ENCODE data around the gene INS. TPM values are rescaled to one million over a fixed set of nuclear protein-coding genes. Genes with fewer than 3 reads are reported as not detected.
"Not testable (repeated sequence)": the region's sequence is repeated elsewhere in the genome, so short reads cannot be mapped to it uniquely, and the experiment has no call there.

Gene INS
- total and polyA plus RNA-seq, 2 of the 8 experiments (the other 6 are each of a cell fraction or from before 2014, with no cell fraction given): not detected

- TF ChIP-seq MAX (IDR thresholded peaks at IDR 0.05): peak; percentile 47; the same call in 1 of the 2 replicates
These were observed 34.1 kb upstream of the INS start (continued) for GRCh38 chr11:2194877-2195755.

- H2AFZ ChIP-seq (ENCODE audit: low read length); H3K4me3 ChIP-seq (ENCODE audit: extremely low read depth in 1 of 4, insufficient read depth in 2 of 4, low read depth in 3 of 4, low read length in 4 of 4); H3K36me3 ChIP-seq (ENCODE audit: control insufficient read depth in 2 of 4, insufficient read depth in 4 of 4, low read length in 3 of 4); H3K4ac ChIP-seq (replicated peaks; ENCODE audit: insufficient read length, low read depth, low read length); H3K79me1 ChIP-seq (ENCODE audit: low read depth, low read length); H4K20me1 ChIP-seq (replicated peaks in 1 of 2; ENCODE audit: control insufficient read depth in 1 of 2, insufficient read depth in 2 of 2, low read length in 2 of 2); H3K23me2 ChIP-seq (ENCODE audit: low read depth, low read length); H3K4me2 ChIP-seq (ENCODE audit: insufficient read depth in 1 of 2, low read depth in 2 of 2, low read length in 2 of 2); H2BK12ac ChIP-seq (ENCODE audit: low read depth, low read length); FAIRE-seq; H2BK15ac ChIP-seq (ENCODE audit: low read length); H2BK20ac ChIP-seq (ENCODE audit: low read length); H3K9ac ChIP-seq (replicated peaks in 1 of 4; ENCODE audit: extremely low read depth in 1 of 4, low read depth in 3 of 4, low read length in 3 of 4); H2BK120ac ChIP-seq (replicated peaks; ENCODE audit: low read depth, low read length); DNase-seq (ENCODE audit: low read depth in 1 of 2, low spot score in 2 of 2); H2BK5ac ChIP-seq (ENCODE audit: low read depth, low read length); H3K9me3 ChIP-seq (ENCODE audit: insufficient read depth in 2 of 2, low read depth in 1 of 2, low read length in 1 of 2); H3K79me2 ChIP-seq (ENCODE audit: control insufficient read depth in 1 of 2, insufficient read depth in 2 of 2, low read length in 2 of 2); H4K8ac ChIP-seq (ENCODE audit: extremely low read depth, insufficient read depth, low read length); H3K27ac ChIP-seq (ENCODE audit: low read depth, low read length); H3K18ac ChIP-seq (ENCODE audit: extremely low read depth, low read length); H3K23ac ChIP-seq (ENCODE audit: insufficient read length); H3K4me1 ChIP-seq (replicated peaks in 1 of 4; ENCODE audit: control insufficient read depth in 3 of 4, insufficient read depth in 4 of 4, low read length in 3 of 4); H3K27me3 ChIP-seq (replicated peaks in 1 of 4; ENCODE audit: control insufficient read depth in 3 of 4, extremely low read depth in 1 of 4, insufficient read depth in 3 of 4, low read length in 3 of 4); H4K5ac ChIP-seq (ENCODE audit: insufficient read length, low read depth, low read length); H3K56ac ChIP-seq (replicated peaks; ENCODE audit: insufficient read length, low read depth, low read length); H3K14ac ChIP-seq (ENCODE audit: insufficient read length); H2AK5ac ChIP-seq (ENCODE audit: low read depth, low read length); H4K91ac ChIP-seq (replicated peaks; ENCODE audit: insufficient read length, low read length): not testable (repeated sequence)
- 79% methylated on average over 14 of the region's 20 CpGs; no CpG with 5 or more reads in 1 of the 2 experiments for WGBS, 2 experiments (ENCODE audit: extremely low coverage in 1 of 2, insufficient coverage in 1 of 2, insufficient read length in 1 of 2, insufficient replicate concordance in 2 of 2, low coverage in 1 of 2, low lambda C conversion rate in 2 of 2, missing lambda C conversion rate in 1 of 2)
- ChIA-PET CTCF (ENCODE audit: partially characterized antibody) (interaction anchor here (0.6 to 6.1 kb wide), 36 partner anchors 8 to 360 kb away, joined by 3 to 116 read pairs (median 4); partner anchors contain the start of genes C11orf21 and TSPAN32), POLR2A (ENCODE audit: partially characterized antibody) (interaction anchor here (0.7 kb wide), 1 partner anchor 182 kb away, joined by 3 read pairs; no protein-coding TSS in a partner anchor)
These were observed 33.0 kb upstream of the INS start for GRCh38 chr11:2193888-2194595.

Data from H1 (cell line).